ENCODE results near the gene RNF26. TPM values are rescaled to one million over a fixed set of nuclear protein-coding genes. Genes with fewer than 3 reads are reported as not detected.
A peak's percentile ranks its signal among the peaks of the same experiment; 100 is the strongest.

RNF26 gene
- total and polyA plus RNA-seq, 2 of the 4 experiments (the other 2 are of a cell fraction) = 3.4 to 36.7 TPM

- TF ChIP-seq MAZ (IDR thresholded peaks at IDR 0.05; ENCODE audit: borderline replicate concordance, low read depth, low read length) = peak; percentile 97
These were observed 47.1 kb downstream of the RNF26 start, which contains the start of gene USP2 (continued) for GRCh38 chr11:119381181-119381988.

- no peak overlapping the region for H2AK5ac ChIP-seq (ENCODE audit: low read depth, low read length)
- H4K91ac ChIP-seq (ENCODE audit: insufficient read depth, low read depth, low read length) = no peak overlapping the region
- no peak for DNase-seq
- no TSS peak for BruUV-seq (replicated peaks)
- 0% methylated on average over 1 of the region's 9 CpGs; no CpG with 5 or more reads in 1 of the 2 experiments for WGBS, 2 experiments (ENCODE audit: extremely low coverage in 2 of 2, insufficient read length in 1 of 2)
- no peak overlapping the region for H2BK20ac ChIP-seq (ENCODE audit: low read depth, low read length)
- H3K4ac ChIP-seq (ENCODE audit: low read depth, low read length) = no peak overlapping the region
- no peak overlapping the region for H3K14ac ChIP-seq (replicated peaks; ENCODE audit: low read depth, low read length)
- H3K18ac ChIP-seq (ENCODE audit: low read depth, low read length) = no peak overlapping the region
- peaks cover 20% of the 10 kb centered on the region for H3K27me3 ChIP-seq (ENCODE audit: control insufficient read depth, insufficient read depth, low read length)
- H2BK120ac ChIP-seq (ENCODE audit: low read depth, low read length) = no peak overlapping the region
- peak overlapping the region; percentile 23; the same call in 1 of the 2 replicates for H3K4me3 ChIP-seq (ENCODE audit: insufficient read depth, low read depth, low read length)
- in situ Hi-C loops (cut with MboI; ENCODE audit: low sequenced_read_pairs) = no loop called here
- H2AK9ac ChIP-seq (replicated peaks; ENCODE audit: low read depth, low read length, poor library complexity) = no peak overlapping the region
- H4K5ac ChIP-seq (ENCODE audit: low read depth, low read length) = no peak overlapping the region
- H3K23ac ChIP-seq (ENCODE audit: low read depth, low read length) = no peak overlapping the region
- no peak for ATAC-seq (ENCODE audit: low read depth)
- H3K4me1 ChIP-seq (ENCODE audit: control insufficient read depth, insufficient read depth, low read length) = peaks cover 6% of the 10 kb centered on the region; the same call in 1 of the 2 replicates
- POLR2A ChIA-PET (ENCODE audit: unreplicated experiment) = no interaction called here
- TF ChIP-seq RAD21 (IDR thresholded peaks at IDR 0.05; ENCODE audit: low read length) (no peak), NFE2L2 (IDR thresholded peaks at IDR 0.05; ENCODE audit: low read depth, low read length) (no peak), MAFK (IDR thresholded peaks at IDR 0.05; ENCODE audit: low read depth, low read length) (no peak), USF2 (IDR thresholded peaks at IDR 0.05; ENCODE audit: low read depth, low read length) (no peak)
- no peak overlapping the region for H2BK5ac ChIP-seq (ENCODE audit: low read depth, low read length, poor library complexity, severe bottlenecking)
- no peaks in the 10 kb centered on the region for H4K20me1 ChIP-seq (ENCODE audit: insufficient read depth, low read length)
- no peaks in the 10 kb centered on the region for H3K9me3 ChIP-seq (ENCODE audit: control insufficient read depth, insufficient read depth, low read length)
- dilution Hi-C loops (cut with HindIII; ENCODE audit: low sequenced_read_pairs, unreplicated experiment) = no loop called here
- H3K79me1 ChIP-seq (ENCODE audit: low read depth in 1 of 2, low read length in 2 of 2) = no peaks in the 10 kb centered on the region
- intact Hi-C loops (cut with micrococcal nuclease) = no loop called here
- peak overlapping the region; percentile 79 for H3K4me2 ChIP-seq (ENCODE audit: low read depth, low read length)
- H3K9ac ChIP-seq (ENCODE audit: low read depth, low read length) = no peak overlapping the region
- no peaks in the 10 kb centered on the region; the same call in 1 of the 2 replicates for H3K9me1 ChIP-seq (ENCODE audit: insufficient read depth, low read length)
- H3K27ac ChIP-seq (ENCODE audit: insufficient read depth, low read length) = no peak overlapping the region
- H2BK15ac ChIP-seq (ENCODE audit: low read depth, low read length) = no peak overlapping the region
- no peak overlapping the region for H3K56ac ChIP-seq (ENCODE audit: extremely low read depth, insufficient read depth, low read length)
- H3K36me3 ChIP-seq (ENCODE audit: control insufficient read depth, insufficient read depth, low read length) = no peaks in the 10 kb centered on the region
- no peak overlapping the region for H4K8ac ChIP-seq (ENCODE audit: low read depth in 2 of 2, low read length in 2 of 2)
- H2AFZ ChIP-seq (replicated peaks; ENCODE audit: low read length, poor library complexity) = peak overlapping the region; percentile 98
- CTCF ChIA-PET = interaction anchor here (1.3 to 3.2 kb wide), 4 partner anchors 8 to 93 kb away, joined by 3 to 23 read pairs (median 7); no protein-coding TSS in a partner anchor
These were observed 47.8 kb downstream of the RNF26 start for GRCh38 chr11:119382101-119382500.

Measured in IMR-90 (cell line).